GM21529 (cell line): ENCODE data around the gene FAAP20.
A peak's percentile ranks its signal among the peaks of the same experiment; 100 is the strongest.

Source experiments
- ATAC-seq: cut with Tn5 transposase; IDR thresholded peaks from one replicate; pipeline ENCODE4 v1.9.1; 2021; ENCODE audit not compliant: unreplicated experiment

FAAP20 gene

DNA sequence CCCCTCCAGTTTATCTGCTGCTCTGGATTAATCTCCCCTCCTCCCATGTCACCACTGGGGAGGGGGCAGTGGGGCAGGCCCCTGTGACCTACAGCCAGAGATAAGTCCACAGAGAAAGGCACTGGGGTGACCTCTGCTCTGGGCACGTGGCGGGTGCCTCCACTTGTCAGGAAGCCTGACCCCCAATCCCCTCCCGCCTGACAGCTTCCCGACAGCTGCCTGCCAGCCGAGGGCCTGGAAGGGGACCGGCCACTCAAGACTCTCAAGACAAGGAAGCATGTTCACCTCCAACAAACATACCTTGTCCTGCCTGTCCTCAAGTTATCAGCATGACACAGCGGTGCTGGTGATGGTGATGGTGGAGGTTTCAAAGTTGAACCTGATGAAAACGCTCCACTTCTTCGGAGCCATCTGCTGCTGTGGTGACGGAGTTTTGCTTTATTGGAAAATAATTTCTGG is 3.2 kb upstream of the FAAP20 start:
- ATAC-seq: no peak

DNA sequence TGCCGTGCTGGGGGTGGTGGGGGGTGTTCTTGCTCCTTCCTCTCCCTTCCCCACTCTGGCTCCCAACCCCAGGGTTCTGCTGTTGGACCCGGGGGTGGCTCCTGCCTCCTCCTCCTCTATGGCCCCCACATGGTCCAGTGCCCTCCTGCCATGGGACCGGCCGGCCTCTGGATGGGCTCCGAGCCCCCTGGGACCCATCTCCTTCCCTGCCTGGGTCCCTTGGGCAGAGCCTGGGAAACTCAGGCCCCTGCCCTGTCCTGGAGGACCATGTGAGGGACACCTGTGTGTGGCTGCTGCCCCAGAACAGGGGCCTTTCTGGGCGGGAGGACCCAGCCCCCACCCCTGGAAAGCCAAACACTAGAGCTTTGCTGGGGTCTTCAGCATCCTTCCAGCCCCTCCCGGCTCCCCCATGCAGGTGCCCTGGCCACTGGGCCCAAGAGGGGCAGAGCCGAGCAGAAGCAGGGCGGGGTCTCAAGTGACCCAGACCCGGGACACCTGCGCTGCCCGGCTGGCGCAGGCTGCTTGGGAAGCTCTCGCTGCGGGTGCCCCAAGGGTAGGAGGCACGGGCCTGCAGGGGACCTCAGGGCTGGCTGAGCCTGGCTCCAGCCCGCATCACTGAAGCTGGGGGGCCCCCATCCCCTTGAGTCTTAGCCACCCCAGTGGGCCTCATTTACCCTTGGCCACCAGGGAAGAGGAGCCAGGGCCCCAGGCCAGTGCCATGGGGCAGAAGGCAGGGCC is 2.5 kb upstream of the FAAP20 start:
- ATAC-seq: no peak

DNA sequence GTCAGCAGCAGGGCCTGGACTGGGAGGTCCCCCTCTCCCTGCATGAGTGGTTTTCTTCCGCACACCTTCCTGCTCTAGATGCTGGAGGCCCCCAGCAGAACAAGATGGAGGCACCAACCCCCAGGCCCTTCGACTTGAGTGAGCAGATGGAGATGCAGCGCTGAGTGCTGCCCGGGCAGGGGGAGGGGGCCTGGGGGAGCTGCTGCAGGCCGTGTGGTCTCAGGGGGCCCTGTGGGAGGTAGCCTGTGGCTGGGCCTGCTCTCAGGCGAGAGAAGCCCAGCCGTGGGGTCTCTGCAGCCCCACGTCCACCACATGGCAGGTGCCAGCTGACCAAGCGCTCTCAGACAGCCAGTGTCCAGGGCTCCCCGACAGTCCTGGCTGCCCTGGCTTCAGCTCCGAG is 1.2 kb upstream of the FAAP20 start:
- no peak for ATAC-seq

- peak; percentile 67 for ATAC-seq
These were observed 514 bp upstream of the FAAP20 start for GRCh38 chr1:2194898-2195673.

- ATAC-seq: no peak
These were observed 874 bp downstream of the FAAP20 start for GRCh38 chr1:2193514-2194281.

DNA sequence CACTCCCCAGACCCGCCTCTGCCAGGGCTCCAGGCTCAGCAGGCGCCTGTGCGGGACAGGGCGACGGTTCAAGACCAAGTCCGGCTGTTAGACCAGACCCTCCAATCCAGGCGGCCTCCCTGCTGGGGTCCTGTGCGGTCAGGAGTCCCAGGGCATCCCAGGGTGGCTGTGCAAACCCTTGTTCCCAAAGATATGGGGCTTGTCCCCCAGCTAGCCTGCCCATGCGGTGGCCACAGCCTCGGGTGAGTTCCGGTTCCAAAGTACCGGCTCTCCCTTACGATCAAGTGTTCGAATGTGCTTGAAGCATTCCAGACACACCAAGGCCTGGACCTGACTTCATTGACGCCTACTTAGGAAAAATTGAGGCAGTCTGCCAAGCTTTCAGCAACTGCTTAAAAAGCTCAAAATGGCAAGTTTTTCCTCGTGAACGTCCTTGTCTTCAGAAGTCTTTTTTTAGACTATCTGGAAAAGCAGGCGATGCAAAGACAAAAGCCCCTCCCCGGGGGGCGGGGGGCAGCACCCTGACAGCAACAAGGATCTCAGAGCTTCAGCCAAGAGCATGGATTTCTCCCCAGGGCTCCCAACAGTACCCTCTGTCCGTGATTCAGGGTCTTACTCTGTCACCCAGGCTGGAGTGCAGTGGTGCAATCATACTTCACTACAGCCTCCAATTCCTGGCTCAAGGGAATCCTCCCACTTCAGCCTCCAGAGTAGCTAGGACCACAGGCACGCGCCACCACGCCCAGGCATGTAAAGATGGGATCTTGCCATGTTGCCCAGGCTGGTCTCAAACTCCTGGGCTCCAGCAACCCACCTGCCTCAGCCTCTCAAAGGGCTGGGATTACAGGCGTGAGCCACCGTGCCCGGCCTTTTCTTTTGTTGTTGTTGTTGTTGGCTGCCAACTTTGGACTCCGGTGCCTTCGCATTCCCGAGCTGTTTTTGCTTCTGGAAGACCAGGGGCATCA is 2.3 kb downstream of the FAAP20 start:
- ATAC-seq: no peak

DNA sequence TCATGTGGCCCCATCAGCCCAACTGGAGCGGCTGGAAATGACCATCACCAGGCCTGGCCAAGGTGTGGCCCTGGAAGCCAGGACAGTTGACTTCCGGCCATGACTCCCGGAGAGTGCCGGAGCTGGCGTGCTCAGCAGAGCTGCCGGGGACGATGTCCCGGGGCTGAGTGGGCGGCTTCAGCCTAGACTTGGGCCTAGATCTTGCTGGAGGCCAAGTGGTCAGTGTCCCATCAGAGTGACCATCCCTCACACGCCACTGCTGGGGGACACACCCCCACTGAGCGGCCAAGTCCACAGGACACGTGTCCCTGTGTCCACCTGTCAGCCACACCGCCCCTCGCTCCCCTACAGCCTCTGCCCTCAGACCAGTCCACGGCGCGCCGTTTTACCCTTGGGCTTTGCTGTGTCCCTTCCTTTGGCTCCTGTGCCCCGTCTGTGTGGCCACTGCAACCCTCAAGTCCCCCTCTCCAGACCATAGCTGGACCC is 4.0 kb downstream of the FAAP20 start:
- no peak for ATAC-seq

- ATAC-seq: peak; percentile 82
These were observed 4.8 kb downstream of the FAAP20 start for GRCh38 chr1:2189459-2190425.

GRCh38 chr1:2188336-2188735 is 6.2 kb downstream of the FAAP20 start:
- ATAC-seq: no peak

GRCh38 chr1:2187619-2188018 is 7.0 kb downstream of the FAAP20 start:
- ATAC-seq: no peak

DNA sequence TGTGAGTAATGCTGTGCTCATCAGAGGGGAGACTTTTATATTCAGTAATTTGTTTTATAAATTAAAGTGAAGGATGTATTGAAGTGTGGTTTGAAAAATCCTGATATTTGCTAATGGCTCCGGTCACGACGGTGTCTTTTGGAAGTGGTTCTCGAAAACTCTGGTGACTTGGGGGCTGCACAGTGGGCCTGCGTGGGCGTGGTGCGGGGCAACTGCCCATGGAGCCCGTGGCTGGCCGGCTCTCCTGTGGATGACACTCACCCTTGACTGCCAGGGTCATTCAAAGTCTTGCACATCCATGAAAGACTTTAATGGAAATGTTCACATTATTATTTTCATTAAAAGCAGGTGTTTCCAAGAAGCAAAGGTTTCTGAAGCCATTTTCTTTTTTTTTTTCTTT is 7.7 kb downstream of the FAAP20 start:
- ATAC-seq: no peak

DNA sequence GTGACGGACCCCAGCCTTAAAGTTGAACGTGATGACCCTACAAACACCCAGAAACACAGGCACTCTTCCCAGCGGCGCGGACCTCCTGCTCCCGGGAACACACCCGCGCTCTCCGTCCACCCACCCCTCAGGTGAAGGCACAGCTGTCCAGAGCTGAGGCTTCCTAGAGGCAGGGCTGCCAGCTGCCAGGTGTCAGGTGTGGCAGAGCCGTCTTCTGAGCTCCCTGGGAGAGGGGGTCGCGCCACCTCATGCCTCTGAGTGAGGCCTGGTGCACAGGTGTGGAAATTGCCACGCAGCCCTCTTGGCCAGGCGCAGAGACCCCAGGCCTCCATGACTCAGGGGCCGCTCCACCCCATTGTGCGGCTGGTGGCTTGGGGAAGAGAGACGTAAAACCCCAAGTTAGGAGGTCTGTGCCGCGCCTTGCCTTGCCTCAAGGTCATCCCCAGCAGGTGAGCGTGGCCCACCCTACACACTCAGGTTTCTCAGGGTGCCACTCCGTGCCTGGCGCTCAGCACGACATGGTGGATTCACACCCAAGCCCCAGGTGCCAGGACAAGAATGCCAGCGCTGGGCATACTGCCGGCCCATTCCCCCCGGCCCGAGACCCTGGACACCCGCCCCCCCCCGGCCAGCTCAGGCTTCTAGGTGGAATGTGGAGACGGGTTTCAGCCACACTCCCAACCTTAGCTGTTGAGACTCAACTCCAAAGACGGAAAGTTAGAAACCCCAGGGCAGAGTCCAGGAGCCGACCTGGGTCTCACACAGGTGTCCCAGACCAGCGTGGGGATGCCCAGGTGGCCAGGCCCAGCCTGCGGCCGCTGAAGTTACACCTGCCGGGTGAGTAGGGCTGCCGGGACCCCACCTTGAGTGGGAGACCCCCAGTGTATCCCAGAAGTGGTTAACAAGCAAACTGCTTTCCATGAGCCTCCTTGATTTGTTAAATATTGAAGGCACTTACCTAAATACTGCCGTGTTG is 8.4 kb downstream of the FAAP20 start:
- no peak for ATAC-seq

DNA sequence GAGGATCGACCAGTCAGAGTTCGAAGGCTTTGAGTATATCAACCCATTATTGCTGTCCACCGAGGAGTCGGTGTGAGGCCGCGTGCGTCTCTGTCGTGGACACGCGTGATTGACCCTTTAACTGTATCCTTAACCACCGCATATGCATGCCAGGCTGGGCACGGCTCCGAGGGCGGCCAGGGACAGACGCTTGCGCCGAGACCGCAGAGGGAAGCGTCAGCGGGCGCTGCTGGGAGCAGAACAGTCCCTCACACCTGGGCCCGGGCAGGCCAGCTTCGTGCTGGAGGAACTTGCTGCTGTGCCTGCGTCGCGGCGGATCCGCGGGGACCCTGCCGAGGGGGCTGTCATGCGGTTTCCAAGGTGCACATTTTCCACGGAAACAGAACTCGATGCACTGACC is 9.6 kb downstream of the FAAP20 start:
- ATAC-seq: no peak

- ATAC-seq: no peak
These were observed 10.0 kb downstream of the FAAP20 start for GRCh38 chr1:2184531-2184930.

DNA sequence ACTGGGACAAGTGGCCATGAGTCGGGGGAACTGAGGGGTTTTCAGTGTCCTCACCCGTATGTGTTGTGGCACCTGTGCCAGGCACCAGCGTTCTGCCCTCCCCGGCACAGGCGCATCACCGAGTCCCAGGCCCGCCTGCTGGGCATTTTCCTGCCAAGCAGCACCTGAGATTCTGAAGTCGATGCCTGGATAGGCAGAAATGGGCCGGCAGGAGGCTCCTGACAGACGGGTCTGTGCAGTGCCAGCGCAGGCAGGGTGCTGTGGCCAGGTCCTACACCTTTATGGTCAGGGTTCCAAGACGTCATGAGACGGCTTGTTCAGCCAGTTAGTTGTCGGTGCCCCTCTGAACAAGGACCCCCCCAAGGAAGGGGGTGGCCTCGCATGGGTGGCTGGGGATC is 10.6 kb downstream of the FAAP20 start:
- ATAC-seq: no peak

DNA sequence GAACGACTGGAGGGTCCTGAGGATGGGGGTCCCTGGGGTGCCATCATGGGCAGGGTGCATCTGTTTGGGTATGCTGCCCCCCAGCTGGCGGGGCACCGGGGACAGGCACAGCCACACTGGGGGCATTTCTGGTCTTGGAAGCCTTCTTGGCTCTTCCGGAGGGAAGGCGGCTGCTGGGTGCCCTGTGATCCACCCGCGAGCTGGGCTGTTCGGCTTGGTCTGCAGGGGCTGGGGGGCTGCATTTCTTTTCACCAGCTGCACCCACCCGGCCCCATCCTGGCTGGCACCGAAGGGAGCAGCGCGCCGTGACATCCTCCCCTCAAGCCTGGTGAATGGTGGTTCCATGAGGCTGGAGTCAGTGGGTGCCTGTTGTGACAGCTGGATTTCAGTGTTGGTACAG is 12.2 kb downstream of the FAAP20 start:
- no peak for ATAC-seq

- no peak for ATAC-seq
These were observed 12.8 kb downstream of the FAAP20 start for GRCh38 chr1:2181752-2182151.

GRCh38 chr1:2181271-2181670 is 13.3 kb downstream of the FAAP20 start:
- ATAC-seq: no peak
